Body of pancreas (tissue), 4 donors: Measurements from ENCODE around the gene RBP3. TPM values are rescaled to one million over a fixed set of nuclear protein-coding genes. Genes with fewer than 3 reads are reported as not detected.

Experiments used
- ATAC-seq: fragments of 150-250 bp; one replicate; pipeline ENCODE4 v1.9.1; 2016
- DNase-seq, 4 donors: peaks; one replicate each; pipeline ENCODE4 v3.0.0-alpha.2; 2019
- H3K27ac ChIP-seq, 4 donors: fragments of 200-600 bp; sonication (generic); 1 replicate in 3 of 4; 2 replicates in 1 of 4; pipeline versions ENCODE4 v1.5.1 to v1.6.1; 2016 to 2019; ENCODE audit warnings: mild to moderate bottlenecking in 1 of 4, mixed read lengths in 1 of 4, moderate library complexity in 1 of 4
- H3K27me3 ChIP-seq, 2 donors: fragments of 200-600 bp; sonication (generic); one replicate each; pipeline ENCODE4 v1.6.0; 2016; ENCODE audit warnings: mild to moderate bottlenecking in 1 of 2
- H3K36me3 ChIP-seq, 2 donors: fragments of 200-600 bp; sonication (generic); replicated peaks in 1 of 2; 2 replicates each; pipeline ENCODE4 v1.5.1; 2016; ENCODE audit warnings: low read depth in 2 of 2; ENCODE audit not compliant: insufficient read depth in 1 of 2
- H3K4me1 ChIP-seq: fragments of 200-600 bp; sonication (generic); one replicate; pipeline ENCODE4 v1.6.0; 2016
- H3K4me3 ChIP-seq, 2 donors: fragments of 200-600 bp; sonication (generic); 1 replicate in 1 of 2; 2 replicates in 1 of 2; pipeline ENCODE4 v1.5.1; 2016 to 2019
- H3K9me3 ChIP-seq, 3 donors: fragments of 200-600 bp; sonication (generic); 1 replicate in 2 of 3; 2 replicates in 1 of 3; pipeline ENCODE4 v1.5.1; 2016
- POLR2A ChIP-seq, 3 donors: fragments of 450-650 bp; IDR thresholded peaks; one replicate each; pipeline ENCODE4 v1.6.1; 2016; ENCODE audit warnings: antibody characterized with exemption in 3 of 3, mild to moderate bottlenecking in 2 of 3
- WGBS, 2 donors: methylation state at CpG; one replicate each; pipeline ENCODE4 v1.1.5; 2017; 5-methylcytosine and 5-hydroxymethylcytosine counted together
- intact Hi-C: fragments of 100-400 bp; cut with DNase I; formaldehyde crosslinking; loops from one replicate; pipeline ENCODE4 v1.15.1; 2023
- total RNA-seq, 2 donors: library from RNA; depleted of rRNA; stranded (reverse); fragments of >200 nt; gene quantifications; one replicate each; pipeline ENCODE4 v1.1.0, GENCODE V29; 2016
- TF ChIP-seq, protein P1 (sequence below), 7 experiments: fragments of 450-650 bp in 4 of 7; fragments of 200-600 bp in 3 of 7; sonication (generic) in 3 of 7; IDR thresholded peaks; one replicate each; pipeline ENCODE4 v1.5.1; 2016 to 2019; ENCODE audit warnings: antibody characterized with exemption in 7 of 7

Gene RBP3
- total RNA-seq, 2 donors from 2014 or later = not detected

DNA sequence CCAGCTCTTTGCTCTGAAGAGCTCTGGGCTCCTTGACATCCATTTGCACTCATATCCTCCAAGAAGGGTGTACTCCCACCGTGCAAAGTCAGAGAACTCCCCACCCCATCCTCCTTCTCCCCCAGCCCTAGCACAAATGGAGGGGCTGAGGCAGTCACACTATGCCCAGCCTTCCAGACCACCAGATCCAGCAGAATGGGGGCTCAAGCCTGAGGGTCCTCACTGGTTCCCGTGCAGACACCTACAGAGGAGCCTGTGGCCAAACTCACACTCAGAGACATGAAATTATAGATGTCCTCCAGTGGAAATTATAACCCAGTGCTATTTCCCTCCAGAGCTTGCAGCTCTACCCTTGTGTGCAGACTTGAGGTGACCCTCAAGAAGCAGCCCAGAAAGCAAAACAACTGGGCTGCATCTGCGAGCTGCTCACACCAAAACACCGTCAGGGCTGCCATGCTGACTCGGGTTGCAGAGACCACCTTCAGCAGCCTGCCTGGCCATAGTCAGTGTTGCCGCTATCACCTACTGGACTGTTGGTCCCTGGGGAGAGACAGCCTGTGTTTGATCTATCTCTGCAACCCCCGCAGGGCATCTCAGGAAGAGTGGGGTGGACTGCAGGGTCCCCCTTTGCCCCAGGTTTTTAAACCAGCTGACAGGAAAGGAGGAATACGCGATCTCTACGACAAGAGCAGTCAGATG is 28.5 kb downstream of the RBP3 start:
- peaks cover 26% of the 10 kb centered on the region for H3K4me1 ChIP-seq
- no peak overlapping the region for H3K4me3 ChIP-seq
- H3K36me3 ChIP-seq = no peaks in the 10 kb centered on the region
- ATAC-seq (no peak), DNase-seq (no peak)
- H3K9me3 ChIP-seq = no peaks in the 10 kb centered on the region
- TF ChIP-seq, protein P1, sequence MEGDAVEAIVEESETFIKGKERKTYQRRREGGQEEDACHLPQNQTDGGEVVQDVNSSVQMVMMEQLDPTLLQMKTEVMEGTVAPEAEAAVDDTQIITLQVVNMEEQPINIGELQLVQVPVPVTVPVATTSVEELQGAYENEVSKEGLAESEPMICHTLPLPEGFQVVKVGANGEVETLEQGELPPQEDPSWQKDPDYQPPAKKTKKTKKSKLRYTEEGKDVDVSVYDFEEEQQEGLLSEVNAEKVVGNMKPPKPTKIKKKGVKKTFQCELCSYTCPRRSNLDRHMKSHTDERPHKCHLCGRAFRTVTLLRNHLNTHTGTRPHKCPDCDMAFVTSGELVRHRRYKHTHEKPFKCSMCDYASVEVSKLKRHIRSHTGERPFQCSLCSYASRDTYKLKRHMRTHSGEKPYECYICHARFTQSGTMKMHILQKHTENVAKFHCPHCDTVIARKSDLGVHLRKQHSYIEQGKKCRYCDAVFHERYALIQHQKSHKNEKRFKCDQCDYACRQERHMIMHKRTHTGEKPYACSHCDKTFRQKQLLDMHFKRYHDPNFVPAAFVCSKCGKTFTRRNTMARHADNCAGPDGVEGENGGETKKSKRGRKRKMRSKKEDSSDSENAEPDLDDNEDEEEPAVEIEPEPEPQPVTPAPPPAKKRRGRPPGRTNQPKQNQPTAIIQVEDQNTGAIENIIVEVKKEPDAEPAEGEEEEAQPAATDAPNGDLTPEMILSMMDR (IDR thresholded peaks at IDR 0.05) = no peak
- no peak for TF ChIP-seq POLR2A (IDR thresholded peaks at IDR 0.05)
- WGBS, 2 donors = 66 to 68% methylated on average over 7 to 10 of the region's 10 CpGs
- intact Hi-C loops = no loop called here
- H3K27me3 ChIP-seq = no peaks in the 10 kb centered on the region
- peak overlapping the region in 1 of 4 donors; percentile 68 for H3K27ac ChIP-seq

DNA sequence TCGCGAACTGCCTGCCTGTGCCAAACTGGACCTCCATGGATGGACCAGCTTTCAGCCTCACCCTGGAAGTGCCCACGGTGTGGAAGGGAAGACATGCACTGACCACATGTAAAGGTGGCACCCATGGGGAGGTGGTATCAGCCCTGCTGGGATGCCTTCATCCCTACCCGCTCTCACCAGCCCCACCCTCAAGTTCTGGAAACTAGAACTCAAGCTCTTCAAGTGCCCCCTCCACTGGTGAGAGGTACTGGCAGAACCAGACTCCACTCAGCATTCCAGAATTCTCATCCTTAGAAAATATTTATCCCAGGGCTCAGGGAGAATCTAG is 30.0 kb downstream of the RBP3 start:
- whole genome bisulfite sequencing, 2 donors = 88 to 90% methylated on average over 3 to 4 of the region's 4 CpGs
- Histone ChIP-seq H3K4me1 (peaks cover 27% of the 10 kb centered on the region), H3K36me3 (no peaks in the 10 kb centered on the region), H3K27ac (peak overlapping the region in 3 of 4 donors; percentile 57 to 73 (median 68)), H3K4me3 (no peak overlapping the region), H3K9me3 (no peaks in the 10 kb centered on the region), H3K27me3 (no peaks in the 10 kb centered on the region)
- no peak for ATAC-seq
- no peak for DNase-seq
- no peak for TF ChIP-seq POLR2A (IDR thresholded peaks at IDR 0.05)
- TF ChIP-seq, protein P1 (IDR thresholded peaks at IDR 0.05) = no peak
- intact Hi-C loops = no loop called here

DNA sequence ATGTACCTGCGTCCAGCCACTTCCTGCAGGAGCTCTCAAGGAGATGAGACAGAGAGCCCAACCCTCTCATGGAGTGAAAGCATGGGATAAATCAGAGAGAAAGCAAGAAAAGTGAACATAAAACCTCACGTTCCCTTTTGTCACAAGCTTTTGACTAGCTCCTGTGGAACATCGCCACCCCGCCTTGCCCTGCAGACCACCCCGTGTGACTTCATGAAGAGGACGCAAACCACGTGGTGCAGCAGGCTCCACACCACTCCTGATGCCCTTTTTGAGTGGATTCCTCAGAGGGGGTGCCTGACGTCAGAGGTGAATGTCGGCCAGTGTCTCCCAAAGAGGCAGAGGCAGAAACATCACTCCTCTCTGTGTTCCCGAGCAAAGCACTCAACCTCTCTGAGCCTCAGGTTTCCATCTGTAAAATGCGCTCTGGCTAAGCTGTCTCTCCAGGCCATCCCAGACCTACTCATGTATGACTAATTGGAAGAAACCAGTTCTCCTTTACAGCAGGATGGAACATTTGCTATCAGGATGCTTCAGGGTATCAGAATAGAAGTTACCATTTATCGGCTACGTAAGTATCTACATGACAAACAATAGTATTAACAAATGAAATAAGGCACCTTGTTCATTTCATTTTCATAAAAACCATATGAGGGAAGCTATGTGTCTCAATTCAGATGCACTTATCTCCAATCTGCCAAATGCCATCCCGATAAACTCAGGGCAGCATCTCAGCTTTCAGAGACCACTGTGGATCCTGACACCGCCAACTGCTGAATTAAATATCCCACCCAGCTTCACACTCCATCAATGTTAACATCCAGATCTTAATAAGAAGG is 30.7 kb downstream of the RBP3 start:
- DNase-seq (no peak), ATAC-seq (no peak)
- H3K4me1 ChIP-seq = peaks cover 29% of the 10 kb centered on the region
- H3K27me3 ChIP-seq = no peaks in the 10 kb centered on the region
- 87 to 90% methylated on average over 15 of the region's 15 CpGs for WGBS, 2 donors
- no peaks in the 10 kb centered on the region for H3K36me3 ChIP-seq
- no peak overlapping the region for H3K4me3 ChIP-seq
- H3K27ac ChIP-seq = peak overlapping the region in 1 of 4 donors; percentile 73
- intact Hi-C loops = no loop called here
- H3K9me3 ChIP-seq = no peaks in the 10 kb centered on the region
- no peak for TF ChIP-seq POLR2A (IDR thresholded peaks at IDR 0.05)
- TF ChIP-seq, protein P1 (IDR thresholded peaks at IDR 0.05) = no peak

DNA sequence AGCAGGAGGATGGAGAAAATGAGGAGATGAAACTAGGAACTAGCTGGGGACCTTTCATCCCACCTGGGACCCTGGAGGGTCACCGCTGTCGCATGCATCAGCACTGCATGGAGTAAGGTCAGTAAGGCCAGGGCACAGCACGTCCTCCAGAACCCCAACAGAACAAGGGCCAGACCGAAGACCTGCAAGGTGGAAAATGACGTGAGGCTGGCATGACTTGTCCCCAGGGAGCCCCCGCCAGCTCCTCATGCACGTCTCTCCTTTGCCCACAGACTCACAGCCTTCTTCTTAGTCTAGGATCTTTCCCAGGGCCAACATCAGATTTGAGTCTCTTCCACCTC is 31.3 kb downstream of the RBP3 start:
- WGBS, 2 donors = 73 to 82% methylated on average over 7 of the region's 7 CpGs
- DNase-seq (no peak), ATAC-seq (no peak)
- no peaks in the 10 kb centered on the region for H3K27me3 ChIP-seq
- H3K36me3 ChIP-seq = no peaks in the 10 kb centered on the region
- H3K9me3 ChIP-seq = no peaks in the 10 kb centered on the region
- H3K4me3 ChIP-seq = no peak overlapping the region
- intact Hi-C loops = no loop called here
- TF ChIP-seq POLR2A (IDR thresholded peaks at IDR 0.05) = no peak
- TF ChIP-seq, protein P1 (IDR thresholded peaks at IDR 0.05) = no peak
- H3K27ac ChIP-seq = no peak overlapping the region
- H3K4me1 ChIP-seq = peaks cover 32% of the 10 kb centered on the region
